HG03520 (cell line): ENCODE measurements around the gene PAQR6.

Experiments used
- ATAC-seq: cut with Tn5 transposase; IDR thresholded peaks from one replicate; pipeline ENCODE4 v1.9.1; 2021; ENCODE audit warnings: mild to moderate bottlenecking, moderate library complexity; ENCODE audit not compliant: unreplicated experiment

PAQR6 gene

GRCh38 chr1:156263288-156263655, 15.4 kb upstream of the PAQR6 start:
- ATAC-seq: no peak

- ATAC-seq: no peak
Observed at GRCh38 chr1:156262461-156263287, 14.8 kb upstream of the PAQR6 start.

- no peak for ATAC-seq
Observed at GRCh38 chr1:156260896-156261295, 13.0 kb upstream of the PAQR6 start.

GRCh38 chr1:156259805-156260204, 11.9 kb upstream of the PAQR6 start:
- ATAC-seq: no peak

GRCh38 chr1:156258859-156259258, 11.0 kb upstream of the PAQR6 start:
- ATAC-seq: no peak

- ATAC-seq: no peak
Observed at GRCh38 chr1:156257711-156258110, 9.9 kb upstream of the PAQR6 start.

GRCh38 chr1:156253634-156254033, 5.8 kb upstream of the PAQR6 start:
- ATAC-seq: no peak

- no peak for ATAC-seq
Observed at GRCh38 chr1:156251527-156251926, 3.7 kb upstream of the PAQR6 start.

- no peak for ATAC-seq
Observed at GRCh38 chr1:156249593-156249992, 1.7 kb upstream of the PAQR6 start.

GRCh38 chr1:156248323-156248683, 447 bp upstream of the PAQR6 start:
- no peak for ATAC-seq

GRCh38 chr1:156246781-156247459, 936 bp downstream of the PAQR6 start:
- no peak for ATAC-seq

GRCh38 chr1:156246241-156246780, 1.5 kb downstream of the PAQR6 start:
- no peak for ATAC-seq

- no peak for ATAC-seq
Observed at GRCh38 chr1:156245451-156246232, 2.2 kb downstream of the PAQR6 start.

- no peak for ATAC-seq
Observed at GRCh38 chr1:156244712-156245111, 3.1 kb downstream of the PAQR6 start.

- no peak for ATAC-seq
Observed at GRCh38 chr1:156244126-156244525, 3.7 kb downstream of the PAQR6 start.

- ATAC-seq: no peak
Observed at GRCh38 chr1:156242738-156243137, 5.1 kb downstream of the PAQR6 start.

GRCh38 chr1:156241926-156242325, 5.9 kb downstream of the PAQR6 start, which contains the start of gene BGLAP:
Gene BGLAP (plus strand): TSS chr1:156242184. CDS start chr1:156242232, 48 bp downstream.
- ATAC-seq: no peak

GRCh38 chr1:156241311-156241811, 6.5 kb downstream of the PAQR6 start:
- no peak for ATAC-seq

- no peak for ATAC-seq
Observed at GRCh38 chr1:156238248-156238647, 9.6 kb downstream of the PAQR6 start.

GRCh38 chr1:156236164-156236563, 11.7 kb downstream of the PAQR6 start:
- ATAC-seq: no peak
